CD4-positive, alpha-beta T cell treated with Interleukin-1 beta for 1 hour (primary cell): ENCODE measurements around the gene BYSL.

Source experiments
- DNase-seq, 2 donors: peaks; one replicate each; pipeline ENCODE4 v3.0.0-alpha.2; 2020 to 2022

The BYSL gene

DNA sequence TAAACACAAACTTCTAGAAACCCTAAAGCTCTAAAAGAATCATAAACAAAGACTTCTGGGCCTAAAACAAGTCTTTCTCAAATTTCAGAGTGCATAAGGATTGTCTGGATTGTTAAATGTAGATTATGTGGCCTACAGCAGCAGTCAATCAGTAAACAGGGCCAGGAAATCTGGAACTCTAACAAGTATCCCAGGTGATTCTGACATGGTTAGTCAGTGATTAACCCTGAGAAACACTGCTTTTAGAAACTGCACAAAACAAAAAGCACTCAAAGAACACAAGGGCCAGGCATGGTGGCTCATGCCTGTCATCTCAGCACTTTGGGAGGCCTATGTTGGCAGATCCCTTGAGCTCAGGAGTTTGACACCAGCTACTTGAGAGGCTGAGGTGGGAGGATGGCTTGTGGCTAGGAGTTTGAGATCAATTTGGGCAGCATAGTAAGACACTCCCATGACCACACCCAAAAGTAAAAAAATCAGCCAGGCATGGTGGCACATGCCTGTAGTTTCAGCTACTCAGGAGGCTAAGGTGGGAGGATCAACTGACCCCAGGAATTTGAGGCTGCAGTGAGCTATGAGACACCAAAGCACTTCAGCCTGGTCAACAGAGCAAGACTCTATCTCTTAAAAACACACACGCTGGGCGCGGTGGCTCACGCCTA, 6.3 kb upstream of the BYSL start:
- DNase-seq, result no peak

- no peak for DNase-seq
Observed at GRCh38 chr6:41917528-41917927, 3.8 kb upstream of the BYSL start.

DNA sequence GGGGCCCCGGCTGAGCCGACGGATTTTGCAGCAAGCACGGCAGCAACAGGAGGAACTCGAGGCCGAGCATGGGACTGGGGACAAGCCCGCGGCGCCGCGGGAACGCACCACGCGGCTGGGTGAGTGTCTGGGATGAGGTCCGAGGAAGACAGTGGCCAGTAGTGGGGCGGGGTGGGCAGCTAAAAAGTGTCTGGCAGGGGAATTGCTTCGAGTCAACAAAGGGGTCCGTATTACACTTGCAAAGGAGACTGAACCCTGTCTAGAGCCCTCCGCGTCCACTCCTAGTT, 356 bp downstream of the BYSL start:
- DNase-seq, result no peak

DNA sequence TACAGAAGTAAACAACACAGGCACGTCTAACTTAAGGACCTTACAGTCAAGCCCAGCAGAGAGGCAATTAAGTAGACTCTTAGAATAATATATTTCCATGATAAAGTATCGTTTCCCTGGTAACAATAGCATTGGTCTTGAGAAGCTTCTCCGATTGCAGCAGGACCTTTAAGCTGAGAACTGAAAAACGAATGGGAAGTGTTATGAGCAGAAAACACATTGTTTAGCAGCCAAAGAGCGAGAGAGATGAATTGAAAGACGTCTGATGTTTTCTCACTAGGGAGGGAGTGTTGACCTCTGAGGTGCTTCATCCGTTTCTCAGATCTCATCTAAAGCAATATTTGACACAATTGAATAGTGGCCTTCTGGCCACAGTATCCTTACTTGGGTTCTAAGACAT, 855 bp downstream of the BYSL start:
- no peak for DNase-seq

GRCh38 chr6:41927253-41927652, 6.0 kb downstream of the BYSL start:
- no peak for DNase-seq

DNA sequence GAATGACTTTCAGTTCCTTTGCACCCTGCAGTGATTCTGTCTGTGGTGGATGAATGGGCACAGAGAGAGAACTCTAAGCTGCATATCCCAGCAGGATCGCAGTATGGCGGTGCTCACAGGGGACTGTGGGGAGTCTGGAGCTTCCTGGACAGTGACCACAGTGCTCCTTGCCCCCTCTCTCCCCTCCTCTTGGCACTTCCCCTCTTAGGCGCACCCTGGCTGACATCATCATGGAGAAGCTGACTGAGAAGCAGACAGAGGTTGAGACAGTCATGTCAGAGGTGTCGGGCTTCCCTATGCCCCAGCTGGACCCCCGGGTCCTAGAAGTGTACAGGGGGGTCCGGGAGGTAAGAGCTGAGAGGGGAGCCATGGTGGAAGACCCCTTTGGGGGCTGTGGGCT, 8.6 kb downstream of the BYSL start:
- no peak for DNase-seq

GRCh38 chr6:41931792-41932191, 10.5 kb downstream of the BYSL start:
- no peak for DNase-seq

- no peak for DNase-seq
Observed at GRCh38 chr6:41932378-41932777, 11.1 kb downstream of the BYSL start.

- DNase-seq, result no peak
Observed at GRCh38 chr6:41934278-41935192, 13.2 kb downstream of the BYSL start.

GRCh38 chr6:41935193-41935574, 13.9 kb downstream of the BYSL start:
- DNase-seq, result no peak

- no peak for DNase-seq
Observed at GRCh38 chr6:41935685-41936072, 14.4 kb downstream of the BYSL start.

DNA sequence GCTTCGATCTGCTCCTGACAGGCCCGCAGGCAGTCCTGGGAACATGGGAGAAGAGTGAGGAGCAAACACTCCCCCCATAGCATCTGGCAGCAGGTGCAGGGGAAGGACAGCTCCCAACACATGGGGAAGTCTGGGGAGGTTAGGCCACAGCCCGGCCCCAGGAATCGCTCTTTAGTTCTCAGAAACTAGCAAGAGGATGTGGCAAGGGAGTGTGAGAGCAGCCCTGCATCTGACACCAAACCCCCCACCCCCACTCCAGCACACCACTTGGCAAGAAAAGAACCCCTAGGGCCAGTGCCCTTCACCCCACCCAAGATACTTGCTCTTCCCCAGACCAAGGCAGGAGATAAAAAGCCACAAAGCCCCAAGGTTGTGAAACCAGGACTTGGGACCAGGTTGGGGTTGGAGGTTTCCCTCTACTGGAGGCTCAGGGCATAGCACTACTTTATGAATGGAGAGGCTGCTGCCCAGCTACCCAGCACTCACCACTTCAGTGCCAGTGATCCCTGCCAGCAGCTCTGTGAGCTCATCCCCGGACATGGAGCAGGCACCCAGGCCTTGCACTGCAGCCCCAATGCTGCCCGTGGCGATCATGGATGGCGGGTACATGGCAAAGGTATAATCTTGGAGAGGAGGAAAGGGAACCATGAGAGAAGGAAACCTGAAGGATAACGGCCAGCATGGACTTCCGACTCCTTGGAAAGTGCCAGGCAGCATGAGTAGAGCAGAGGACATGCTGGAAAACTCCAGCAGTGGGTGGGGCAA, 15.0 kb downstream of the BYSL start:
- peak; percentile 85 to 88 for DNase-seq

- no peak for DNase-seq
Observed at GRCh38 chr6:41937472-41937860, 16.2 kb downstream of the BYSL start.

GRCh38 chr6:41937861-41938574, 16.7 kb downstream of the BYSL start:
- peak; percentile 45 to 67 for DNase-seq

DNA sequence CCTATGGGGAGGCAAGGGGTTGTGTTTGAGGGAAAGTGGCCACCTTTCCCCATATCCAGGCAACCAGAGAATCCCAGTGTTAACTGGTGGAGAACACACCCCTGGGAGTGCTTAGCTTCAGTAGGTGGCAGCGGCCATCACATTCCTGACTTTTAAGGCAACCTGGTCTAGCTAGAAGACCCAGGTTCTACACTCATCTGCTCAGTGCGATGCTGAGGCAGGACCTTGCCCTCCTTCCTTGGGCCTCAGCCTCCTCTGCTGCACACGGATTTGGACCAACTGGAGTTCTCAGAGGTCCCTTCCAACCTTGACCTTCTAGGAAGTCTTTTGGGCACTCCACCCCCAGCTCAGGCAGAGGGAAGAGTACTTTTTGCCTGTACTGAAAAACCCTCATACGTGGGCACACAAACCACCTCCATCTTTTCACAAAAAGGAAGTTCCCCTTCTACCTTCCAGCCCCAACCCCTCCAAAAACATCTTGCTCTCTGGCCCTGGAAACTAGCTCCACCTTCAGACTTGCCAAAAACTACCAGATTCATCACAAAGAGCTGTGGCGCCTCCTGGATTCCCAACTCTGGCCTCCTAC, 17.4 kb downstream of the BYSL start:
- no peak for DNase-seq

GRCh38 chr6:41939176-41939847, 18.0 kb downstream of the BYSL start:
- peak in 1 of 2 donors; percentile 26 for DNase-seq

DNA sequence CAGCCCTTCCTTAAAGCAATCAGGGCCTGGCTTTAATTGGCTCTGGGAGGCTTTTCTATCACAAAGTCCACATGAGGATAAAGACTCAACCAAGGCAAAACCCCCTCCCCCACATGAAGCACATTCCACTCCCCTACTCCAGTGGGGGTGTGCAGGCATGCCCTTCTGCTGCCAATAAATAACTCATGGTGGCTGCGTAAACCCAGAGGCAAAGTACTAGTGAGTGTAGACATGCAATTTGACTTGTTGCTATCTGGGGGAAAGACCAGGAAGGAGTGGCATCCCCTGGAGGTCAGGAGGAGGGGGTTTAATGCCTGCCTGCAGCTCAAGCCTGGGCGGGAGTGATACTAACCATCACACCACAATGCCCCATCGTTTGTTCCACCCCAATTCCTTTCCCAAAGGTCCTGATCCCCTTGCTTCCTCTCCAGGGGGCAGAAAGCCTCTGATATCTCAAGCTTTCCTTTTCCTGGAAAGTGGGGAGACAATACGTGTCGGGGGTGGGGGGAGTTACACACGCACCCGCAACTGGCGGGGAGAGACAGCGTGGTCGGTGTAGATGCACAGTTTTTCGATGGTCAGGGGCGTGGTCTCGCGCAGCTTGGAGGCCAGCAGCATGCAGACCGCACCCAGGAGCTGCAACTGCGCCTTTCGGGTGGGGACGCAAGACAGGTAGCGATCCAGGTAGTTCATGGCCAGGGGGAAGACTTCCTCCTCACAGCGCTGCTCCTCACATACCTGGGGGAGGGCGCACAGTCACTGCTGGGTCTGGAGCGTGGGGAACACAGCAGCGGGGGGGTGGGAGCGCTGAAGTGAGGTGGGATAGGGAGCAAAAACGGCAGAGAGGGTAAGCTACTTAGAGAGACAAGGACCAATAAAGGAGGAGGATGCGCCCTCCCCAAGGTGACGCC, 18.8 kb downstream of the BYSL start:
- no peak for DNase-seq

GRCh38 chr6:41940759-41941279, 19.5 kb downstream of the BYSL start:
- peak; percentile 27 to 52 for DNase-seq

DNA sequence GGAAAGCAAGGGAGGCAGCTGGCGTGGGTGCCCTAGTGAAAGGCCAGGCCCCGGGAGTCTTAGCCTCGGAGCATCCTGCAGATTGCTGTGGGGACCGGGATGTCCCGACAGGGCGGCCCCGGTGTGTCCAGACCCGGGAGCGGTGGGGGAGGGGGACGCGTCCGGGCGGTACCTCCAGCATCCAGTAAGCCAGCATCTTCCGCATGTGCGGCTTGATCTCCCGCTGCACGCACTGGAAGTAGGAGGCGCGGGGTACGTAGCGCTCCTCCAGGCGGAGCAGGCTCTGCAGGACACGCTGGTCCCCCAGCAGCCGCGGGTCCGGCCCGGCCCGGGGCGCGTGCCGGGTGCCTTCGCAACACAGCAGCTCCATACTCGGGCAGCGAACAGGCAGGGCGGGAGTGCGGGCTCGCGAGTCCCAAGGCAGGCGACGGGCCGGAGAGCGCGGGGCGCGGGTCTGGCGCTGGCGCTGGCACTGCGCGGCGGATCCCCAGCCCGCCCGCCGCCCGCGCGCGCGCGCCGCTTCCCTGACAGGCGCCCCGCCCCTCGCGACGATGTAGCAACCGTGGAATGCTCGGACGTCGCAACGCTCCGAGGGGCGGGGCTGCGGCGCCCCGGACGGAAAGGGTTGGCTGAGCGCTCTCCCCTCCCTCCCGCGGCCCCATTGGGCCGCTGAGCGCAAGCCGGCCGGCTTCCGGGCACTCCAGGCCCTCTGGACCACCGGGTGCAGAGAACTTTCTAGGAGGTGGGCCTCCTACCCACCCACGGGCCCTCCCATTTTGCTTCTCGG, 20.2 kb downstream of the BYSL start, which contains the start of gene CCND3:
Gene CCND3 (minus strand): TSS at position 529 of the 787 bp plus-strand sequence. CDS start 159 bp downstream, at position 370.
- peak; percentile 84 for DNase-seq
